ENCODE results near the gene ADORA1.

ADORA1 gene

GRCh38 chr1:203161703-203162102, 34.2 kb downstream of the ADORA1 start:
- no peak for DNase-seq

- no peak for DNase-seq
Measured at GRCh38 chr1:203162403-203162802, 34.9 kb downstream of the ADORA1 start.

- DNase-seq = no peak
Measured at GRCh38 chr1:203163891-203164635, 36.5 kb downstream of the ADORA1 start.

GRCh38 chr1:203165101-203165799, 37.7 kb downstream of the ADORA1 start:
- no peak for DNase-seq

- DNase-seq = no peak
Measured at GRCh38 chr1:203165800-203166161, 38.3 kb downstream of the ADORA1 start.

GRCh38 chr1:203166192-203166940, 38.8 kb downstream of the ADORA1 start:
- DNase-seq = no peak

GRCh38 chr1:203167026-203167912, 39.7 kb downstream of the ADORA1 start:
- DNase-seq = no peak

- DNase-seq = no peak
Measured at GRCh38 chr1:203167913-203168200, 40.3 kb downstream of the ADORA1 start.

GRCh38 chr1:203168256-203168786, 40.8 kb downstream of the ADORA1 start:
- no peak for DNase-seq

- DNase-seq = no peak
Measured at GRCh38 chr1:203168991-203169390, 41.5 kb downstream of the ADORA1 start.

GRCh38 chr1:203169770-203170520, 42.4 kb downstream of the ADORA1 start:
- no peak for DNase-seq

- DNase-seq = no peak
Measured at GRCh38 chr1:203170625-203171330, 43.3 kb downstream of the ADORA1 start.

- no peak for DNase-seq
Measured at GRCh38 chr1:203171341-203172183, 44.0 kb downstream of the ADORA1 start.

- DNase-seq = peak; percentile 57
Measured at GRCh38 chr1:203172184-203173010, 44.9 kb downstream of the ADORA1 start.

GRCh38 chr1:203173011-203173555, 45.6 kb downstream of the ADORA1 start:
- no peak for DNase-seq

GRCh38 chr1:203173566-203173965, 46.0 kb downstream of the ADORA1 start:
- peak; percentile 40 for DNase-seq

GRCh38 chr1:203174324-203174985, 46.9 kb downstream of the ADORA1 start:
- no peak for DNase-seq

- no peak for DNase-seq
Measured at GRCh38 chr1:203175237-203175826, 47.8 kb downstream of the ADORA1 start, which contains the start of gene MYBPH. TSS of gene MYBPH (minus strand) at chr1:203175826. CDS start at chr1:203175755, 71 bp downstream.
